HFFc6 (cell line): ENCODE results near the gene UNC5C. TPM values are rescaled to one million over a fixed set of nuclear protein-coding genes. Genes with fewer than 3 reads are reported as not detected.

Source experiments
- DNase-seq: peaks from one replicate; pipeline ENCODE4 v3.0.0-alpha.2; 2018
- H3K27ac Mint-ChIP-seq: 2 replicates; pipeline ENCODE4 v1.8.0; 2020; ENCODE audit warnings: mild to moderate bottlenecking, mixed read lengths
- H3K27me3 Mint-ChIP-seq: 2 replicates; pipeline ENCODE4 v1.8.0; 2021; ENCODE audit warnings: mild to moderate bottlenecking, moderate library complexity, mixed read lengths; ENCODE audit not compliant: insufficient read depth
- H3K36me3 Mint-ChIP-seq: 2 replicates; pipeline ENCODE4 v1.8.0; 2021; ENCODE audit warnings: low read depth, mixed read lengths
- H3K4me1 Mint-ChIP-seq: 2 replicates; pipeline ENCODE4 v1.8.0; 2020; ENCODE audit warnings: low read depth, mixed read lengths
- H3K4me3 Mint-ChIP-seq: 2 replicates; pipeline ENCODE4 v1.8.0; 2020; ENCODE audit warnings: mild to moderate bottlenecking, moderate library complexity, mixed read lengths
- H3K9me3 Mint-ChIP-seq: 2 replicates; pipeline ENCODE4 v1.8.0; 2020; ENCODE audit warnings: mild to moderate bottlenecking, mixed read lengths
- total RNA-seq, 6 experiments: library from RNA; stranded (reverse); fragmentation: NEBNext Ultra II Directional; extraction: Animal tissue kit (Norgen Biotek cat#: 25700); gene quantifications; 2 replicates in 1 of 6; 3 replicates in 5 of 6; pipeline ENCODE4 v1.2.3, GENCODE V29; 2021
- TF ChIP-seq, protein P1 (sequence below): fragments of 200-600 bp; sonication (generic); IDR thresholded peaks from 2 replicates; pipeline ENCODE4 v1.5.0; 2021; ENCODE audit warnings: antibody characterized with exemption, mild to moderate bottlenecking

Gene UNC5C
- total RNA-seq, 6 experiments from 2014 or later: not detected

GRCh38 chr4:95217197-95217596, 331.6 kb downstream of the UNC5C start:
- TF ChIP-seq, protein P1, sequence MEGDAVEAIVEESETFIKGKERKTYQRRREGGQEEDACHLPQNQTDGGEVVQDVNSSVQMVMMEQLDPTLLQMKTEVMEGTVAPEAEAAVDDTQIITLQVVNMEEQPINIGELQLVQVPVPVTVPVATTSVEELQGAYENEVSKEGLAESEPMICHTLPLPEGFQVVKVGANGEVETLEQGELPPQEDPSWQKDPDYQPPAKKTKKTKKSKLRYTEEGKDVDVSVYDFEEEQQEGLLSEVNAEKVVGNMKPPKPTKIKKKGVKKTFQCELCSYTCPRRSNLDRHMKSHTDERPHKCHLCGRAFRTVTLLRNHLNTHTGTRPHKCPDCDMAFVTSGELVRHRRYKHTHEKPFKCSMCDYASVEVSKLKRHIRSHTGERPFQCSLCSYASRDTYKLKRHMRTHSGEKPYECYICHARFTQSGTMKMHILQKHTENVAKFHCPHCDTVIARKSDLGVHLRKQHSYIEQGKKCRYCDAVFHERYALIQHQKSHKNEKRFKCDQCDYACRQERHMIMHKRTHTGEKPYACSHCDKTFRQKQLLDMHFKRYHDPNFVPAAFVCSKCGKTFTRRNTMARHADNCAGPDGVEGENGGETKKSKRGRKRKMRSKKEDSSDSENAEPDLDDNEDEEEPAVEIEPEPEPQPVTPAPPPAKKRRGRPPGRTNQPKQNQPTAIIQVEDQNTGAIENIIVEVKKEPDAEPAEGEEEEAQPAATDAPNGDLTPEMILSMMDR: no peak
- H3K27me3 Mint-ChIP-seq: no peaks in the 10 kb centered on the region; the same call in 1 of the 2 replicates
- no peak overlapping the region for H3K4me3 Mint-ChIP-seq
- H3K36me3 Mint-ChIP-seq: no peaks in the 10 kb centered on the region
- no peak for DNase-seq
- H3K4me1 Mint-ChIP-seq: no peaks in the 10 kb centered on the region
- no peaks in the 10 kb centered on the region for H3K9me3 Mint-ChIP-seq
- no peak overlapping the region for H3K27ac Mint-ChIP-seq

GRCh38 chr4:95216636-95217035, 332.1 kb downstream of the UNC5C start:
- H3K9me3 Mint-ChIP-seq: no peaks in the 10 kb centered on the region
- no peak overlapping the region for H3K4me3 Mint-ChIP-seq
- no peaks in the 10 kb centered on the region for H3K36me3 Mint-ChIP-seq
- no peaks in the 10 kb centered on the region; the same call in 1 of the 2 replicates for H3K27me3 Mint-ChIP-seq
- H3K27ac Mint-ChIP-seq: no peak overlapping the region
- no peaks in the 10 kb centered on the region for H3K4me1 Mint-ChIP-seq
- DNase-seq: no peak
- TF ChIP-seq, protein P1: no peak

DNA sequence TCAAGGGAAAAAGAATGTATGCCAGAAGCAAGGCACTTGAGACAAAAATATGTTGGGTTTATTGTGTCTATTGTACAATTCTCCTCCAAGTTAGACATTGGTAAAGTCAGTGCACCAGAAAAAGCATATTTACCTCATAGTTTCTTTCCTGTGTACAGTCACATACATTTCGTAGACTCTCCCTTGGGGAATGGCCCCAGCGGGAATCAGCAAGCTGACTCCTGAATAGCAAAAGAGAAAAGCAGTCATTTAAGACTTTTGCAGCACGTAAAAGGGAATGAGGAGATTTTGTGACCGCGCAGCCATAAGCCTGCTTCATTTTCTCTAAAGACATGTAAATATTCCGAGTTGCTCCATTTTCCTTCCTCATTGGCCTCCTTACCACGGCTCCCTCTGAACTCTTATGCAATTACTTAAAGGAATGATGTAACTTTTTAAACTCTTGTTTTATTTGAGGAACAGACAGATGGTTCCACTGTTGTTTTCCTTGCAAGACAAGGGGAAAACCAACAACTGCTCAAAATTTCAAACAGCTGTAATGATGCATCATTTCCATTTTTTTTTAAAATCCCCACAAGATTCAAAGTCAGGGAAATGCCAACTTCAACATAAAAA, 332.7 kb downstream of the UNC5C start:
- Mint-ChIP-seq H3K27ac (no peak overlapping the region), H3K4me1 (no peaks in the 10 kb centered on the region), H3K27me3 (no peaks in the 10 kb centered on the region; the same call in 1 of the 2 replicates), H3K9me3 (no peaks in the 10 kb centered on the region), H3K4me3 (no peak overlapping the region), H3K36me3 (no peaks in the 10 kb centered on the region)
- DNase-seq: no peak
- TF ChIP-seq, protein P1: no peak

- TF ChIP-seq, protein P1: no peak
- H3K36me3 Mint-ChIP-seq: no peaks in the 10 kb centered on the region
- DNase-seq: no peak
- no peaks in the 10 kb centered on the region for H3K9me3 Mint-ChIP-seq
- H3K27ac Mint-ChIP-seq: no peak overlapping the region
- no peaks in the 10 kb centered on the region; the same call in 1 of the 2 replicates for H3K27me3 Mint-ChIP-seq
- no peaks in the 10 kb centered on the region for H3K4me1 Mint-ChIP-seq
- no peak overlapping the region for H3K4me3 Mint-ChIP-seq
Observed at GRCh38 chr4:95215043-95215442, 333.7 kb downstream of the UNC5C start.

GRCh38 chr4:95214408-95214807, 334.4 kb downstream of the UNC5C start:
- peaks cover 1% of the 10 kb centered on the region for H3K27me3 Mint-ChIP-seq
- DNase-seq: no peak
- H3K4me3 Mint-ChIP-seq: no peak overlapping the region
- H3K27ac Mint-ChIP-seq: no peak overlapping the region
- H3K36me3 Mint-ChIP-seq: no peaks in the 10 kb centered on the region
- no peaks in the 10 kb centered on the region for H3K9me3 Mint-ChIP-seq
- TF ChIP-seq, protein P1: no peak
- H3K4me1 Mint-ChIP-seq: no peaks in the 10 kb centered on the region
